Heart left ventricle (tissue), 16 donors: Measurements from ENCODE around the gene SHE. TPM values are rescaled to one million over a fixed set of nuclear protein-coding genes. Genes with fewer than 3 reads are reported as not detected.

Experiments
- ATAC-seq, 4 donors: fragments of 200-7000 bp; cut with Tn5 transposase; one replicate each; pipeline ENCODE4 v1.9.1; 2020 to 2022; ENCODE audit warnings: moderate library complexity in 4 of 4, mild to moderate bottlenecking in 3 of 4, moderate number of reproducible peaks in 1 of 4
- DNase-seq, 5 donors: peaks; one replicate each; pipeline ENCODE4 v3.0.0-alpha.2; 2020
- H3K27ac ChIP-seq, 12 donors: fragments of 200-600 bp; sonication (generic) in 4 of 12; one replicate each; pipeline versions ENCODE4 v1.5.0 to v1.8.0; 2016 to 2022; ENCODE audit warnings: mild to moderate bottlenecking in 2 of 12
- H3K27me3 ChIP-seq, 9 donors: fragments of 200-600 bp; sonication (generic) in 2 of 9; one replicate each; pipeline versions ENCODE4 v1.5.1 to v1.8.0; 2016 to 2022; ENCODE audit warnings: mild to moderate bottlenecking in 3 of 9
- H3K36me3 ChIP-seq, 9 donors: fragments of 200-600 bp; sonication (generic) in 2 of 9; one replicate each; pipeline versions ENCODE4 v1.5.0 to v1.8.0; 2018 to 2022; ENCODE audit warnings: mild to moderate bottlenecking in 2 of 9
- H3K4me1 ChIP-seq, 12 donors: fragments of 200-600 bp; sonication (generic) in 4 of 12; one replicate each; pipeline versions ENCODE4 v1.5.0 to v1.8.0; 2016 to 2022; ENCODE audit warnings: mild to moderate bottlenecking in 3 of 12
- H3K4me3 ChIP-seq, 12 donors: fragments of 200-600 bp; sonication (generic) in 4 of 12; one replicate each; pipeline versions ENCODE4 v1.5.0 to v1.8.0; 2017 to 2022; ENCODE audit warnings: mild to moderate bottlenecking in 9 of 12, moderate library complexity in 4 of 12
- H3K9me3 ChIP-seq, 12 donors: fragments of 200-600 bp; sonication (generic) in 4 of 12; one replicate each; pipeline versions ENCODE4 v1.5.0 to v1.8.0; 2016 to 2022; ENCODE audit warnings: mild to moderate bottlenecking in 1 of 12
- POLR2A ChIP-seq, 2 donors: fragments of 450-650 bp; IDR thresholded peaks; one replicate each; pipeline ENCODE4 v1.6.1; 2017; ENCODE audit warnings: antibody characterized with exemption in 2 of 2, mild to moderate bottlenecking in 2 of 2, moderate library complexity in 2 of 2
- WGBS, 4 donors: extraction: QIAGEN DNeasy Blood & Tissue Kit in 2 of 4; methylation state at CpG; one replicate each; pipeline versions ENCODE4 v1.1.5 to v1.1.7; 2013 to 2018; 5-methylcytosine and 5-hydroxymethylcytosine counted together
- intact Hi-C, 10 donors: fragments of 100-400 bp; cut with DNase I; formaldehyde crosslinking; loops; one replicate each; pipeline versions ENCODE4 v1.11.1 to v1.14.2; 2022
- polyA plus RNA-seq, 2 donors: library from polyadenylated mRNA; stranded (reverse); fragments of 200-250 nt; gene quantifications; one replicate each; pipeline ENCODE4 v1.2.3, GENCODE V29; 2013
- total RNA-seq, 9 donors: library from RNA; depleted of rRNA in 2 of 9; stranded (reverse); fragments of >200 nt in 2 of 9; fragmentation: NEBNext Ultra II Directional in 3 of 9; extraction: Animal tissue kit (Norgen Biotek cat#: 25700) in 3 of 9; gene quantifications; one replicate each; pipeline versions ENCODE4 v1.1.0 to v1.2.4, GENCODE V29; 2016 to 2023
- TF ChIP-seq, protein P1 (sequence below), 12 donors: fragments of 200-600 bp; sonication (generic) in 4 of 12; IDR thresholded peaks; one replicate each; pipeline versions ENCODE4 v1.5.0 to v1.8.0; 2018 to 2022; ENCODE audit warnings: antibody characterized with exemption in 12 of 12, mild to moderate bottlenecking in 5 of 12
- donor health status: ischemic (EF 13 %, LVEDD 7.1; RV severe dilation, severe dysfunction).
- donor health status: healthy with polysubstance abuse.
- donor health status: DM: no; HTN: yes; CAD: no.
- donor health status: DM: no; HTN: no; CAD: no.
- donor health status: ischemic (EF 25% LVEDD 6.9; RV normal size, moderate dysfunction).
- donor health status: ischemic (EF 25% LVEDD 5.7; RV mildly dilated, moderate dysfunction).
- donor health status: healthy.
- donor health status: DM: yes; HTN: yes; CAD: no.
- donor health status: ischemic (EF 35%, LVEDD 5.7; RV mildly dilated, moderate dysfunction).
- donor health status: nonischemic (EF 11% LVEDD 7.7; RV severe dilation, severe dysfunction).
- donor health status: DM: yes; HTN: yes; CAD: no.
- donor health status: PGD.
- donor health status: ischemic (EF 29% LVEDD 5.4; RV normal size, mild dysfunction).
- donor health status: nonischemic (EF 23%, LVEDD 6.1; RV moderate dilation, normal function).

Gene SHE
- total and polyA plus RNA-seq, 11 donors, result 10.1 to 19.4 (median 11.9) TPM

DNA sequence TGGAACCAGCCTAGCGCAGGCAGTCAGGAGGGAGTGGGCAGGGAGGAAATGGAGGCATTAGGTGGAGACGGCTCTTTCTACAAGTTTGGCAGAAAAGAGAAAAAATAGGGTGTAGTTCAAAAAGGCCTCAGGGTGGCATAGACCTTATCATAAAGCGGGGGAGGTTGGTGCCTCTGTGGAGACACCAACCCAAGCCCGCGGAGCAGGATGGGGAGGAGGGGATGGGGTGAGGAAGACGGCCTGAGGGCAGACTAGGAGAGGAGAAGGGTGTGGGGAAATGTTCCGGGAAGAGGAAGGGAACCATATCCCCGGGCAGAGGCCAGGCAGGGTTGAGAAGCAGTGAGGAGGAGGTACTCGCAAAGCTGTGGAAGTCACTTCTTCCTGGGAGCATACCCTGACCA lies 17.4 kb upstream of the SHE start:
- Histone ChIP-seq H3K4me3 (no peak overlapping the region), H3K27me3 (no peaks in the 10 kb centered on the region), H3K9me3 (no peaks in the 10 kb centered on the region), H3K27ac (peak overlapping the region in 4 of 12 donors; percentile 9 to 60 (median 15)), H3K4me1 (peaks cover 0 to 34% (median 20%) of the 10 kb centered on the region in 12 donors), H3K36me3 (peaks cover 0 to 10% (median 0%) of the 10 kb centered on the region in 9 donors)
- WGBS, 4 donors, result 60 to 71% (median 71%) methylated on average over 9 of the region's 9 CpGs
- intact Hi-C loops, result no loop called here
- TF ChIP-seq, protein P1, sequence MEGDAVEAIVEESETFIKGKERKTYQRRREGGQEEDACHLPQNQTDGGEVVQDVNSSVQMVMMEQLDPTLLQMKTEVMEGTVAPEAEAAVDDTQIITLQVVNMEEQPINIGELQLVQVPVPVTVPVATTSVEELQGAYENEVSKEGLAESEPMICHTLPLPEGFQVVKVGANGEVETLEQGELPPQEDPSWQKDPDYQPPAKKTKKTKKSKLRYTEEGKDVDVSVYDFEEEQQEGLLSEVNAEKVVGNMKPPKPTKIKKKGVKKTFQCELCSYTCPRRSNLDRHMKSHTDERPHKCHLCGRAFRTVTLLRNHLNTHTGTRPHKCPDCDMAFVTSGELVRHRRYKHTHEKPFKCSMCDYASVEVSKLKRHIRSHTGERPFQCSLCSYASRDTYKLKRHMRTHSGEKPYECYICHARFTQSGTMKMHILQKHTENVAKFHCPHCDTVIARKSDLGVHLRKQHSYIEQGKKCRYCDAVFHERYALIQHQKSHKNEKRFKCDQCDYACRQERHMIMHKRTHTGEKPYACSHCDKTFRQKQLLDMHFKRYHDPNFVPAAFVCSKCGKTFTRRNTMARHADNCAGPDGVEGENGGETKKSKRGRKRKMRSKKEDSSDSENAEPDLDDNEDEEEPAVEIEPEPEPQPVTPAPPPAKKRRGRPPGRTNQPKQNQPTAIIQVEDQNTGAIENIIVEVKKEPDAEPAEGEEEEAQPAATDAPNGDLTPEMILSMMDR (IDR thresholded peaks at IDR 0.05), result no peak
- TF ChIP-seq POLR2A (IDR thresholded peaks at IDR 0.05), result no peak
- ATAC-seq, result peak in 2 of 4 donors; percentile 51 to 58
- peak in 1 of 5 donors; percentile 34 for DNase-seq

- H3K4me3 ChIP-seq, result no peak overlapping the region
- no peaks in the 10 kb centered on the region for H3K9me3 ChIP-seq
Observed at GRCh38 chr1:154517661-154518060, 15.4 kb upstream of the SHE start.

DNA sequence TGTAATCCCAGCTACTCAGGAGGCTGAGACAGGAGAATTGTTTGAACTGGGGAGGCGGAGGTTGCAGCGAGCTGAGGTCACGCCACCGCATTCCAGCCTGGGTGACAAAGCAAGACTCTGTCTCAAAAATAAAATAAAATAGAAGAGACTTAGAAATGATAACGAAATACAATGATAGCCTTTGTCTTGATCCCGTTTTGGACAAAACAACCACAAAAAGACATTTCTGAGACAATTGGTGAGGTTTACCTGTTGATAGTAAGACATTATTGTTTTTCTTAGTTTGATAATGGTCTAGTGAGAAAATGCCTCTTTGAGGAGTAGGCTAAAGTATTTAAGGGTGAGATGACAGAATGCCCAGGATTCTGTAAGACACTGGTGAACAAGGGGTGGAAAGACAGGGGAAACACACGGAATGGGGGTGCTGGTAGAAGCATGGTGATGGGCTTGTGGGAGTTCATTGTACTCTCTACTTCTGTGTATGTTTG lies 11.9 kb upstream of the SHE start:
- no peak for DNase-seq
- Histone ChIP-seq H3K4me1 (peaks cover 0 to 6% (median 0%) of the 10 kb centered on the region in 12 donors), H3K9me3 (no peaks in the 10 kb centered on the region), H3K4me3 (no peak overlapping the region), H3K27me3 (no peaks in the 10 kb centered on the region), H3K27ac (no peak overlapping the region), H3K36me3 (no peaks in the 10 kb centered on the region)
- no peak for ATAC-seq
- TF ChIP-seq POLR2A (IDR thresholded peaks at IDR 0.05), result no peak
- TF ChIP-seq, protein P1 (IDR thresholded peaks at IDR 0.05), result no peak
- WGBS, 4 donors, result 89 to 90% (median 89%) methylated on average over 7 of the region's 7 CpGs
- intact Hi-C loops, result no loop called here

More at GRCh38 chr1:154517661-154518060, 15.4 kb upstream of the SHE start:
- ATAC-seq (no peak), DNase-seq (no peak)
- TF ChIP-seq POLR2A (IDR thresholded peaks at IDR 0.05), result no peak
- TF ChIP-seq, protein P1 (IDR thresholded peaks at IDR 0.05), result no peak
- WGBS, 4 donors, result 88 to 97% (median 96%) methylated on average over 11 of the region's 11 CpGs
- intact Hi-C loops, result no loop called here
- Histone ChIP-seq H3K4me1 (peaks cover 0 to 34% (median 20%) of the 10 kb centered on the region in 12 donors), H3K27me3 (no peaks in the 10 kb centered on the region), H3K27ac (no peak overlapping the region), H3K36me3 (no peaks in the 10 kb centered on the region)

- Histone ChIP-seq H3K4me3 (no peak overlapping the region), H3K4me1 (no peaks in the 10 kb centered on the region), H3K36me3 (peaks cover 0 to 3% (median 0%) of the 10 kb centered on the region in 9 donors), H3K27me3 (no peaks in the 10 kb centered on the region), H3K9me3 (no peaks in the 10 kb centered on the region), H3K27ac (no peak overlapping the region)
- 84 to 94% (median 87%) methylated on average over 3 of the region's 3 CpGs for whole genome bisulfite sequencing, 4 donors
- ATAC-seq (no peak), DNase-seq (no peak)
- intact Hi-C loops, result no loop called here
- TF ChIP-seq, protein P1 (IDR thresholded peaks at IDR 0.05), result no peak
- TF ChIP-seq POLR2A (IDR thresholded peaks at IDR 0.05), result no peak
Observed at GRCh38 chr1:154512760-154513159, 10.5 kb upstream of the SHE start.
